T-helper 9 cell (primary cell): ENCODE data around the gene SRRM2.
A peak's percentile ranks its signal among the peaks of the same experiment; 100 is the strongest.
"Not testable (repeated sequence)": the region's sequence is repeated elsewhere in the genome, so short reads cannot be mapped to it uniquely, and the experiment has no call there.

Experiments
- DNase-seq: peaks from one replicate; pipeline ENCODE4 v3.0.0-alpha.2; 2020

Gene SRRM2

GRCh38 chr16:2715519-2715918, 36.9 kb upstream of the SRRM2 start:
- peak; percentile 82 for DNase-seq

GRCh38 chr16:2715966-2716885, 36.2 kb upstream of the SRRM2 start:
- no peak for DNase-seq

- no peak for DNase-seq
Observed at GRCh38 chr16:2716948-2717347, 35.5 kb upstream of the SRRM2 start.

GRCh38 chr16:2717383-2718263, 34.8 kb upstream of the SRRM2 start:
- DNase-seq = no peak

- DNase-seq = no peak
Observed at GRCh38 chr16:2719328-2720063, 32.9 kb upstream of the SRRM2 start.

- DNase-seq = no peak
Observed at GRCh38 chr16:2720064-2720457, 32.4 kb upstream of the SRRM2 start, which contains the start of gene PRSS27. PRSS27 (minus strand) TSS chr16:2720224; CDS start chr16:2720160, 64 bp downstream.

GRCh38 chr16:2720719-2721633, 31.5 kb upstream of the SRRM2 start:
- peak; percentile 76 for DNase-seq

GRCh38 chr16:2721634-2722173, 30.7 kb upstream of the SRRM2 start:
- DNase-seq = not testable (repeated sequence)

GRCh38 chr16:2724088-2724676, 28.3 kb upstream of the SRRM2 start:
- DNase-seq = no peak

- DNase-seq = no peak
Observed at GRCh38 chr16:2724816-2725348, 27.6 kb upstream of the SRRM2 start.

- no peak for DNase-seq
Observed at GRCh38 chr16:2726923-2727322, 25.5 kb upstream of the SRRM2 start.

- no peak for DNase-seq
Observed at GRCh38 chr16:2728034-2728433, 24.4 kb upstream of the SRRM2 start.

- DNase-seq = no peak
Observed at GRCh38 chr16:2734844-2735515, 17.5 kb upstream of the SRRM2 start.

GRCh38 chr16:2736476-2737237, 15.8 kb upstream of the SRRM2 start:
- no peak for DNase-seq

GRCh38 chr16:2737238-2737605, 15.2 kb upstream of the SRRM2 start:
- DNase-seq = no peak

GRCh38 chr16:2737895-2738418, 14.5 kb upstream of the SRRM2 start:
- DNase-seq = no peak

- no peak for DNase-seq
Observed at GRCh38 chr16:2738615-2739014, 13.8 kb upstream of the SRRM2 start.

- DNase-seq = no peak
Observed at GRCh38 chr16:2739625-2740430, 12.6 kb upstream of the SRRM2 start.
